GM18951 (cell line): ENCODE data around the gene ZBTB37.

Experiments used
- POLR2A ChIP-seq: IDR thresholded peaks from 4 replicates; pipeline ENCODE4 v1.6.1; 2011; ENCODE audit warnings: mild to moderate bottlenecking; ENCODE audit not compliant: insufficient read length, insufficient read depth; ENCODE audit errors: extremely low read depth
- in situ Hi-C: fragments of 300-500 bp; cut with MboI; formaldehyde crosslinking; loops from one replicate; pipeline ENCODE4 v1.12.0; 2022; ENCODE audit warnings: low sequenced_read_pairs, mixed read lengths, inconsistent platforms; ENCODE audit not compliant: unreplicated experiment

The ZBTB37 gene

GRCh38 chr1:173946380-173946921 lies 78.3 kb downstream of the ZBTB37 start:
- in situ Hi-C loops = no loop called here
- no peak for TF ChIP-seq POLR2A

GRCh38 chr1:173948594-173948993 lies 80.4 kb downstream of the ZBTB37 start:
- in situ Hi-C loops = no loop called here
- no peak for TF ChIP-seq POLR2A
